ENCODE measurements around the gene THRB.

The THRB gene

GRCh38 chr3:24244491-24244890, 250.2 kb downstream of the THRB start:
- DNase-seq (ENCODE audit: low read depth), result no peak
- no peak for TF ChIP-seq MYC (IDR thresholded peaks at IDR 0.05; ENCODE audit: low read depth, low read length)
- TF ChIP-seq, protein P1, sequence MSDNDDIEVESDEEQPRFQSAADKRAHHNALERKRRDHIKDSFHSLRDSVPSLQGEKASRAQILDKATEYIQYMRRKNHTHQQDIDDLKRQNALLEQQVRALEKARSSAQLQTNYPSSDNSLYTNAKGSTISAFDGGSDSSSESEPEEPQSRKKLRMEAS (IDR thresholded peaks at IDR 0.05; ENCODE audit: low read depth, low read length), result no peak
- TF ChIP-seq POLR2A (IDR thresholded peaks at IDR 0.05; ENCODE audit: extremely low read depth, insufficient read length), result no peak
- TF ChIP-seq, protein P2, sequence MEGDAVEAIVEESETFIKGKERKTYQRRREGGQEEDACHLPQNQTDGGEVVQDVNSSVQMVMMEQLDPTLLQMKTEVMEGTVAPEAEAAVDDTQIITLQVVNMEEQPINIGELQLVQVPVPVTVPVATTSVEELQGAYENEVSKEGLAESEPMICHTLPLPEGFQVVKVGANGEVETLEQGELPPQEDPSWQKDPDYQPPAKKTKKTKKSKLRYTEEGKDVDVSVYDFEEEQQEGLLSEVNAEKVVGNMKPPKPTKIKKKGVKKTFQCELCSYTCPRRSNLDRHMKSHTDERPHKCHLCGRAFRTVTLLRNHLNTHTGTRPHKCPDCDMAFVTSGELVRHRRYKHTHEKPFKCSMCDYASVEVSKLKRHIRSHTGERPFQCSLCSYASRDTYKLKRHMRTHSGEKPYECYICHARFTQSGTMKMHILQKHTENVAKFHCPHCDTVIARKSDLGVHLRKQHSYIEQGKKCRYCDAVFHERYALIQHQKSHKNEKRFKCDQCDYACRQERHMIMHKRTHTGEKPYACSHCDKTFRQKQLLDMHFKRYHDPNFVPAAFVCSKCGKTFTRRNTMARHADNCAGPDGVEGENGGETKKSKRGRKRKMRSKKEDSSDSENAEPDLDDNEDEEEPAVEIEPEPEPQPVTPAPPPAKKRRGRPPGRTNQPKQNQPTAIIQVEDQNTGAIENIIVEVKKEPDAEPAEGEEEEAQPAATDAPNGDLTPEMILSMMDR (IDR thresholded peaks at IDR 0.05; ENCODE audit: low read depth, low read length), result no peak
- H3K4me3 ChIP-seq (ENCODE audit: low read depth, low read length), result no peak overlapping the region

GRCh38 chr3:24242012-24242698, 252.5 kb downstream of the THRB start:
- H3K4me3 ChIP-seq (ENCODE audit: low read depth, low read length), result no peak overlapping the region
- no peak for DNase-seq (ENCODE audit: low read depth)
- TF ChIP-seq, protein P1 (IDR thresholded peaks at IDR 0.05; ENCODE audit: low read depth, low read length), result no peak
- TF ChIP-seq MYC (IDR thresholded peaks at IDR 0.05; ENCODE audit: low read depth, low read length), result no peak
- TF ChIP-seq, protein P2 (IDR thresholded peaks at IDR 0.05; ENCODE audit: low read depth, low read length), result no peak
- TF ChIP-seq POLR2A (IDR thresholded peaks at IDR 0.05; ENCODE audit: extremely low read depth, insufficient read length), result no peak

DNA sequence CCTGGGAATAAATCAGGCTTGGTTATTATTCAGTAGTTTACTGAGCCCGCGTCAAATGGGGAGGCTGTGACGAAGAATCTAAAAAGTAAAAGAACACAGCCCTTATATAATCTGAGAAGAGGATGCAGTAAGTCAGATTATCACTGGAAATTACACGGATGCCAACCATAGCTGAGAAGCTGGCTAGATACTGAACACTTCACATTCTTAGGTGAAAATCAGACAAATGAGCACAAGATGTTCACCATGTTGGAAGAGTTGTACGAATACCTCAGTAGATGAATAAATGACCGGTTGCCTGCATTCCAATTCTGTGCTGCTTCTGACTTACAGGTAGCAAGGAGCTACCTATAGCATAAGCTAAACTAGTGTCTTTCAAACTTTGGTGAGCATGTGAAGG, 254.3 kb downstream of the THRB start:
- DNase-seq (ENCODE audit: low read depth), result no peak
- no peak for TF ChIP-seq MYC (IDR thresholded peaks at IDR 0.05; ENCODE audit: low read depth, low read length)
- TF ChIP-seq, protein P1 (IDR thresholded peaks at IDR 0.05; ENCODE audit: low read depth, low read length), result no peak
- TF ChIP-seq, protein P2 (IDR thresholded peaks at IDR 0.05; ENCODE audit: low read depth, low read length), result no peak
- no peak for TF ChIP-seq POLR2A (IDR thresholded peaks at IDR 0.05; ENCODE audit: extremely low read depth, insufficient read length)
- no peak overlapping the region for H3K4me3 ChIP-seq (ENCODE audit: low read depth, low read length)

DNA sequence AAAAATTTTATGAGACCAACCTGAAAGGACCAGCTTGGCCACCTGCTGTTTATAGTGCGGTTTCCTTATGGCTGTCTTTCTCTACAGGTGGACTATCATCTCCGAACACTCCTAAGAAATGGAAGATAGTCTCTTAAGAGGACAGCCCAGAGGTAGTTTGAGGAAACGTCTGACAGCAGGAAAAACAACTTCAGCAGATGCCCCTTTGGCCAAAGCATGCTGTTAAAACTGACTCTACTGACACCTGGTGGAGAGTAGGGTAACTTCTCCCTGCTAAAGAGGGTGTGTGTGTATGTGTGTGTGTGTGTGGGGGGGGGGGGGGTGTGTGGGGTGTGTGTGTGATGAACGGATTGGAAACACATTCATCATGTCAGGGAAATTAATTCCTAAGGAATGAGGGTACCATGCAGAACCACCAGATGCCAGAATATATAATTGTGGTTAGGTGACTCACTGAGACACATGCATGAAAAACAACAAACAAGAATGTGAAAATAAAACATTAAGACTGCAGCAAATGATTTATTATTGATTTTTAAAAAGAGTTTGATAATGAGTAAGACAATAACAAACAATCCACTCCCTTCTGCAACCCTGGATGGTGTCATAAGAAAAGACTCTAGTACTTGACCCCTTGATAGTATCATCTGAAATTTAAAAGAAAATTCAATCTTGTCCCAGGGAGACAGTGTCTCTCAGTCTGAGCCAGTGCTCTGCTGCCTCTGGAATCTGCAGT, 256.5 kb downstream of the THRB start:
- TF ChIP-seq, protein P2 (IDR thresholded peaks at IDR 0.05; ENCODE audit: low read depth, low read length), result peak; percentile 59
- TF ChIP-seq, protein P1 (IDR thresholded peaks at IDR 0.05; ENCODE audit: low read depth, low read length), result peak; percentile 59; the same call in 1 of the 2 replicates
- TF ChIP-seq MYC (IDR thresholded peaks at IDR 0.05; ENCODE audit: low read depth, low read length), result no peak
- TF ChIP-seq POLR2A (IDR thresholded peaks at IDR 0.05; ENCODE audit: extremely low read depth, insufficient read length), result no peak
- no peak overlapping the region for H3K4me3 ChIP-seq (ENCODE audit: low read depth, low read length)
- DNase-seq (ENCODE audit: low read depth), result peak; percentile 68

- TF ChIP-seq, protein P1 (IDR thresholded peaks at IDR 0.05; ENCODE audit: low read depth, low read length), result no peak
- TF ChIP-seq MYC (IDR thresholded peaks at IDR 0.05; ENCODE audit: low read depth, low read length) (no peak), POLR2A (IDR thresholded peaks at IDR 0.05; ENCODE audit: extremely low read depth, insufficient read length) (no peak)
- TF ChIP-seq, protein P2 (IDR thresholded peaks at IDR 0.05; ENCODE audit: low read depth, low read length), result no peak
- H3K4me3 ChIP-seq (ENCODE audit: low read depth, low read length), result no peak overlapping the region
- DNase-seq (ENCODE audit: low read depth), result no peak
Measured at GRCh38 chr3:24235121-24235520, 259.5 kb downstream of the THRB start.
